AG04449 (cell line): ENCODE data around the gene AFDN.
"Not testable (repeated sequence)": the region's sequence is repeated elsewhere in the genome, so short reads cannot be mapped to it uniquely, and the experiment has no call there.

Experiments used
- CTCF ChIA-PET: fragments of 350-600 bp; formaldehyde crosslinking; extraction: SDS; loops from one replicate; lab custom pipeline; 2021; ENCODE audit warnings: antibody characterized with exemption; lab: Yijun Ruan, JAX
- POLR2A ChIA-PET: fragments of 400-600, 350-600 bp; formaldehyde crosslinking; extraction: SDS; loops from one replicate; lab custom pipeline; 2020; ENCODE audit warnings: antibody characterized with exemption, inconsistent platforms; lab: Yijun Ruan, JAX
- DNase-seq: peaks from one replicate; pipeline ENCODE4 v3.0.0-alpha.2; 2010; ENCODE audit warnings: low read depth, low spot score
- H3K4me3 ChIP-seq: 2 replicates; pipeline ENCODE4 v1.5.1; 2011; ENCODE audit warnings: low read depth, mild to moderate bottlenecking, control low read depth, low read length
- TF ChIP-seq, protein P1 (sequence below): IDR thresholded peaks from one replicate; pipeline ENCODE4 v1.5.1; 2011; ENCODE audit warnings: mild to moderate bottlenecking, moderate library complexity, low read length, control low read depth, inconsistent platforms; ENCODE audit not compliant: insufficient read depth; ENCODE audit errors: missing control alignments

AFDN gene

GRCh38 chr6:167975458-167975857 lies 148.7 kb downstream of the AFDN start:
- DNase-seq = no peak
- no peak overlapping the region for H3K4me3 ChIP-seq
- TF ChIP-seq, protein P1, sequence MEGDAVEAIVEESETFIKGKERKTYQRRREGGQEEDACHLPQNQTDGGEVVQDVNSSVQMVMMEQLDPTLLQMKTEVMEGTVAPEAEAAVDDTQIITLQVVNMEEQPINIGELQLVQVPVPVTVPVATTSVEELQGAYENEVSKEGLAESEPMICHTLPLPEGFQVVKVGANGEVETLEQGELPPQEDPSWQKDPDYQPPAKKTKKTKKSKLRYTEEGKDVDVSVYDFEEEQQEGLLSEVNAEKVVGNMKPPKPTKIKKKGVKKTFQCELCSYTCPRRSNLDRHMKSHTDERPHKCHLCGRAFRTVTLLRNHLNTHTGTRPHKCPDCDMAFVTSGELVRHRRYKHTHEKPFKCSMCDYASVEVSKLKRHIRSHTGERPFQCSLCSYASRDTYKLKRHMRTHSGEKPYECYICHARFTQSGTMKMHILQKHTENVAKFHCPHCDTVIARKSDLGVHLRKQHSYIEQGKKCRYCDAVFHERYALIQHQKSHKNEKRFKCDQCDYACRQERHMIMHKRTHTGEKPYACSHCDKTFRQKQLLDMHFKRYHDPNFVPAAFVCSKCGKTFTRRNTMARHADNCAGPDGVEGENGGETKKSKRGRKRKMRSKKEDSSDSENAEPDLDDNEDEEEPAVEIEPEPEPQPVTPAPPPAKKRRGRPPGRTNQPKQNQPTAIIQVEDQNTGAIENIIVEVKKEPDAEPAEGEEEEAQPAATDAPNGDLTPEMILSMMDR = no peak
- ChIA-PET CTCF (no interaction called here), POLR2A (no interaction called here)

- POLR2A ChIA-PET, CTCF ChIA-PET, DNase-seq, H3K4me3 ChIP-seq: not testable (repeated sequence)
Observed at GRCh38 chr6:167976116-167976657, 149.5 kb downstream of the AFDN start.

DNA sequence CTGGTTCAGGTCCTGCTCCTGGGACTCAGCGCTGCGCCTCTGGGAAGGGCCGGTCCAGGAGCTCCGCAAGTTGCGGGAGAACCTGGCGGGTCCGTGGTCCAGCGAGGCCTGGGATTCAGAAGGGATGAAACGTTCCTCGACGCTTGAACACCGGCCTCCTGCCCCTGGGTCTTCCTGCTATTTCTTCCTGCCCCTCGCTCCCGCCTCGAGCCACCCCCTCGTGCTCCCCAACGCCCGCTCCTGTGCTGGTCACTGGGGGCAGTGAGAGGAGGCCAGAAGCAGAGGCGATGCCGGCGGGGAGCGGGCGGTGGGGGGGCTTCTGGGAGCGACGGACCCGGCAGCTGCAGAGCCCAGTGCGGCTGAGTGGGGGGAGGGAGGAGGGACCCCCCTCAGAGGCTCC lies 150.0 kb downstream of the AFDN start:
- H3K4me3 ChIP-seq = no peak overlapping the region
- POLR2A ChIA-PET = no interaction called here
- TF ChIP-seq, protein P1 = no peak
- CTCF ChIA-PET = no interaction called here
- DNase-seq = no peak

DNA sequence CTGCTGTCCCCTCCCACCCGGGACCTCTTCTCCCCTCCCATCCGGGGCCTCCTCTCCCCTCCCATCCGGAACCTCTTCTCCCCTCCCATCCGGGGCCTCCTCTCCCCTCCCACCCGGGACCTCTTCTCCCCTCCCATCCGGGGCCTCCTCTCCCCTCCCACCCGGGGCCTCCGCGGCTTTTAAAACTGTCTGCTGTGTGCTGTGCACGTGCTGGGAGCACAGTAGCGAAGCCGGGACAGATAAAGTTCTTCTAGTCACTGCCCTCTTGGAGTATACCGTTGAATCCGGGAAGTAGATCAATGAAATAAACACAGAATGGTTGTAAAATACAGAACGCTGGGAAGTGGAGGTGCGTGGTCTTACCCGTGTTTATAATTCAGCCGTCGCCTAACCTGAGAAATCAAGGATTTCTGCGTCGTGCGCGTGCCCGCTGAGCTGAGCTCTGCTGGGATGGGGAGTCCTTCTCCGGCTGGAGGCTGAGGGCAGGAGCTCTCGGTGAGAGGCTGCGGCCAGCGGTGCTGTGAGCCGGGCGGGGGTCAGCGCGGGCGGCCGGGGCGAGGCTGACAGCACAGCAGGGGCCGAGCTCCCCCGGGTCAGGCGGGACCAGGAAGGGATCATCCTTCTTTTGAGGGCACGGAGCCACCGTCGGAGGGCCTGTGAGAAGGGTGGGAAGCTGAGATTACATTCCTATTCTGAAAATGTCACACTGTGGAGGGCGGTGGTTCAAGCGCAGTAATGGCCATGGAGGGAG lies 151.2 kb downstream of the AFDN start:
- DNase-seq = no peak
- CTCF ChIA-PET = no interaction called here
- H3K4me3 ChIP-seq = no peak overlapping the region
- TF ChIP-seq, protein P1 = no peak
- POLR2A ChIA-PET = no interaction called here

DNA sequence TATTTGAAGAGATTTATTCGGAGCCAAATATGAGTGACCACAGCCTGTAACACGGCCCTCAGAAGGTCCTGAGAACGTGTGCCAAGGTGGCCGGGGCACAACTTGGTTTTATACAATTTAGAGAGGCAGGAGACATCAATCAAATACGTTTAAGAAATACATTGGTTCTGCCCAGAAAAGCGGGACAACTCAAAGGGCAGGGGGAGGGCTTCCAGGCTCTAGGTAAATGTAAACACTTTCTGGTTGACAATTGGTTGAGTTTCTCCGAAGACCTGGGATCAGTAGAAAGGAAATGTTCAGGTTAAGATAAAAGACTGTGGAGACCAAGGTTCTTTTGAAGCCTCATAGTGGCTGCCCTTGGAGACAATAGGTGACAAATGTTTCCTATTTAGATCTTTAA lies 151.9 kb downstream of the AFDN start:
- no peak overlapping the region for H3K4me3 ChIP-seq
- TF ChIP-seq, protein P1 = no peak
- no peak for DNase-seq
- CTCF ChIA-PET = no interaction called here
- POLR2A ChIA-PET = no interaction called here

DNA sequence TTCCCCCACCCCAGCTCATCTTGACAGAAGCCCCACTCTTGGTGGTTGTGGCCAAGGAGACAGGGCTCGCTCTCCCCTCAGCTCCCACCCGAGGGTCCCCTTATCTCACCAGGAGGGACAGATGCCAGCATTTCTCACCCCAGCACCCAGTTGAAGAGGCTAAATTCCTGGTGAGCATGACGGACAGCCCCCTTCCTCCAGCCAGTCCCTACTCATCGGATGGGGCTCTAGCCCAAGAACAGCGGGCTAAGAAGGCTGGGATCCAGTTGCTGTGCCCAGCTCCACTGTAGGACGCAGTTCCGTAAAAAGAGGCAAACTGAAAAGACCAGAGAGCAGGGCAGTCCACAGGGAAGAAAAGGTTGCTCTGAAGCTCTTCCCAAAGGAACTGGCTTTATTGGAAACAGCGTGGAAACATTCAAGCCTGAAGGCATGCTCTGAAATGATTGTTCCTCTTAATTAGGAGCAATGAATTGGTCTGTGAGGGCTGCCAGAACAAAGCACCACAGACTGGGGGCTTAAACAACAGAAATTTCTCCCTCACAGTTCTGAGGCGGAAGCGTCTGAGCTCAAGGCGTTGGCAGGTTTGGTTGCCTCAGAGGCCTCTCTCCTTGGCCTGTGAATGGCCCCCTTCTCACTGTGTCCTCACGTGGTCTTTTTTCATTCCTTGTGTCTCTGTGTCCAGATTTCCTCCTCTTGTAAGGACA lies 152.9 kb downstream of the AFDN start:
- DNase-seq = no peak
- ChIA-PET POLR2A (no interaction called here), CTCF (no interaction called here)
- TF ChIP-seq, protein P1 = no peak
- no peak overlapping the region for H3K4me3 ChIP-seq
